HG03175 (cell line): Measurements from ENCODE around the gene STOX2.

Experiments used
- ATAC-seq: cut with Tn5 transposase; IDR thresholded peaks from one replicate; pipeline ENCODE4 v1.9.1; 2021; ENCODE audit warnings: mild to moderate bottlenecking, moderate library complexity; ENCODE audit not compliant: unreplicated experiment

Gene STOX2

GRCh38 chr4:184067931-184068554 is 162.9 kb downstream of the STOX2 start:
- ATAC-seq: no peak
